ENCODE results near the gene TSGA10IP. TPM values are rescaled to one million over a fixed set of nuclear protein-coding genes. Genes with fewer than 3 reads are reported as not detected.

TSGA10IP gene
- polyA plus RNA-seq (2011; rRNA removed): not detected in 2 replicates
- not detected in 2 replicates for polyA minus RNA-seq (2011; rRNA and poly(A)+ RNA removed)

- Histone ChIP-seq H3K4me3 (ENCODE audit: low read depth, low read length) (no peak within 1 kb of the TSS), H3K27me3 (ENCODE audit: control insufficient read depth, insufficient read depth, low read length) (no peaks in the 10 kb centered on the region), H3K36me3 (ENCODE audit: control insufficient read depth, insufficient read depth, low read length) (no peaks in the 10 kb centered on the region)
- CTCF ChIA-PET: no interaction called here
- TF ChIP-seq CTCF (IDR thresholded peaks at IDR 0.05; ENCODE audit: insufficient read depth, low read depth, low read length): no peak
- POLR2A ChIA-PET: no interaction called here
- DNase-seq (ENCODE audit: low read depth): no peak
Observed at GRCh38 chr11:65945430-65945911, at the start of gene TSGA10IP. Gene TSGA10IP, plus strand, starts transcription at chr11:65945480. Its CDS starts 196 bp downstream, at chr11:65945676.

GRCh38 chr11:65895482-65895981 is 49.7 kb upstream of the TSGA10IP start:
- no peak overlapping the region for H3K4me3 ChIP-seq (ENCODE audit: low read depth, low read length)
- no peaks in the 10 kb centered on the region for H3K27me3 ChIP-seq (ENCODE audit: control insufficient read depth, insufficient read depth, low read length)
- POLR2A ChIA-PET: no interaction called here
- peaks cover 7% of the 10 kb centered on the region for H3K36me3 ChIP-seq (ENCODE audit: control insufficient read depth, insufficient read depth, low read length)
- no peak for DNase-seq (ENCODE audit: low read depth)
- no peak for TF ChIP-seq CTCF (IDR thresholded peaks at IDR 0.05; ENCODE audit: insufficient read depth, low read depth, low read length)
- CTCF ChIA-PET: interaction anchor here (0.6 to 11.3 kb wide), 3 partner anchors 8 to 184 kb away, joined by 3 to 130 read pairs (median 57); partner anchors contain the start of genes CCDC85B, FIBP and KAT5

- ChIA-PET POLR2A (no interaction called here), CTCF (interaction anchor here (0.6 to 11.3 kb wide), 3 partner anchors 9 to 185 kb away, joined by 3 to 130 read pairs (median 5); partner anchors contain the start of genes CCDC85B, FIBP and KAT5)
- Histone ChIP-seq H3K27me3 (ENCODE audit: control insufficient read depth, insufficient read depth, low read length) (no peaks in the 10 kb centered on the region), H3K36me3 (ENCODE audit: control insufficient read depth, insufficient read depth, low read length) (peaks cover 7% of the 10 kb centered on the region), H3K4me3 (ENCODE audit: low read depth, low read length) (no peak overlapping the region)
- TF ChIP-seq CTCF (IDR thresholded peaks at IDR 0.05; ENCODE audit: insufficient read depth, low read depth, low read length): no peak
- DNase-seq (ENCODE audit: low read depth): no peak
Observed at GRCh38 chr11:65896034-65896999, 49.0 kb upstream of the TSGA10IP start.

- Histone ChIP-seq H3K36me3 (ENCODE audit: control insufficient read depth, insufficient read depth, low read length) (peaks cover 7% of the 10 kb centered on the region), H3K4me3 (ENCODE audit: low read depth, low read length) (no peak overlapping the region), H3K27me3 (ENCODE audit: control insufficient read depth, insufficient read depth, low read length) (no peaks in the 10 kb centered on the region)
- ChIA-PET POLR2A (no interaction called here), CTCF (interaction anchor here (1.9 to 11.3 kb wide), 3 partner anchors 10 to 37 kb away, joined by 5 to 130 read pairs (median 7); partner anchors contain the start of genes CCDC85B and FIBP)
- DNase-seq (ENCODE audit: low read depth): no peak
- no peak for TF ChIP-seq CTCF (IDR thresholded peaks at IDR 0.05; ENCODE audit: insufficient read depth, low read depth, low read length)
Observed at GRCh38 chr11:65897020-65897471, 48.2 kb upstream of the TSGA10IP start.
